Activated CD8-positive, alpha-beta memory T cell treated with anti-CD3 and anti-CD28 coated beads for 36 hours (primary cell): ENCODE data around the gene PRCC. TPM values are rescaled to one million over a fixed set of nuclear protein-coding genes. Genes with fewer than 3 reads are reported as not detected.

Source experiments
- CTCF ChIA-PET: fragments of 350-600 bp; sonication (Branson Sonifier 250); formaldehyde crosslinking; loops from one replicate; lab custom pipeline; 2021; ENCODE audit warnings: antibody characterized with exemption; lab: Charles Lee
- POLR2A ChIA-PET: fragments of 350-600 bp; sonication (Branson Sonifier 250); formaldehyde crosslinking; loops from one replicate; lab custom pipeline; 2021; ENCODE audit warnings: antibody characterized with exemption; lab: Charles Lee
- total RNA-seq, 2 experiments: library from RNA; stranded (reverse); gene quantifications; one replicate each; pipeline ENCODE4 v1.2.3, GENCODE V29; 2021

The PRCC gene
- total RNA-seq, 2 experiments from 2014 or later, result 90.3 to 99.2 TPM

- POLR2A ChIA-PET, result no interaction called here
- CTCF ChIA-PET, result interaction anchor here (0.8 to 8.8 kb wide), 6 partner anchors 11 to 94 kb away, joined by 3 to 79 read pairs (median 9); partner anchors contain the start of genes INSRR and NTRK1
These were observed 29.2 kb downstream of the PRCC start for GRCh38 chr1:156796340-156797097.

- ChIA-PET CTCF (interaction anchor here (0.8 to 8.8 kb wide), 8 partner anchors 10 to 94 kb away, joined by 3 to 79 read pairs (median 6); partner anchors contain the start of genes INSRR and NTRK1), POLR2A (no interaction called here)
These were observed 30.0 kb downstream of the PRCC start for GRCh38 chr1:156797212-156797871.

GRCh38 chr1:156801409-156802121 lies 34.2 kb downstream of the PRCC start:
- ChIA-PET CTCF (interaction anchor here (0.7 to 8.8 kb wide), 6 partner anchors 11 to 126 kb away, joined by 3 to 79 read pairs (median 4); partner anchors contain the start of genes INSRR and NTRK1), POLR2A (interaction anchor here (1.0 to 2.5 kb wide), 3 partner anchors 49 to 73 kb away, joined by 3 to 9 read pairs (median 5); partner anchors contain the start of genes INSRR, ISG20L2, METTL25B and NTRK1)

GRCh38 chr1:156802421-156802935 lies 35.1 kb downstream of the PRCC start:
- POLR2A ChIA-PET, result interaction anchor here (0.6 to 2.5 kb wide), 4 partner anchors 12 to 219 kb away, joined by 3 to 9 read pairs (median 4); partner anchors contain the start of genes INSRR and NTRK1
- CTCF ChIA-PET, result interaction anchor here (0.7 to 8.8 kb wide), 7 partner anchors 19 to 125 kb away, joined by 3 to 79 read pairs (median 3); partner anchors contain the start of genes INSRR and NTRK1

GRCh38 chr1:156803086-156803851 lies 35.9 kb downstream of the PRCC start:
- ChIA-PET CTCF (interaction anchor here (1.0 to 8.8 kb wide), 5 partner anchors 19 to 77 kb away, joined by 3 to 79 read pairs (median 3); partner anchors contain the start of genes INSRR and NTRK1), POLR2A (interaction anchor here (0.7 to 2.5 kb wide), 3 partner anchors 11 to 56 kb away, joined by 3 to 9 read pairs (median 4); partner anchors contain the start of genes INSRR and NTRK1)

GRCh38 chr1:156804026-156804425 lies 36.7 kb downstream of the PRCC start:
- POLR2A ChIA-PET, result interaction anchor here (0.6 kb wide), 1 partner anchor 68 kb away, joined by 6 read pairs; no protein-coding TSS in a partner anchor
- CTCF ChIA-PET, result interaction anchor here (1.0 to 1.4 kb wide), 2 partner anchors 56 to 78 kb away, joined by 3 to 5 read pairs; no protein-coding TSS in a partner anchor

GRCh38 chr1:156804572-156805243 lies 37.4 kb downstream of the PRCC start:
- POLR2A ChIA-PET, result interaction anchor here (0.6 to 1.3 kb wide), 3 partner anchors 12 to 69 kb away, joined by 4 to 6 read pairs (median 6); partner anchors contain the start of genes NTRK1 and SH2D2A
- CTCF ChIA-PET, result interaction anchor here (1.0 to 1.4 kb wide), 3 partner anchors 55 to 79 kb away, joined by 3 to 5 read pairs (median 4); partner anchors contain the start of gene NTRK1

GRCh38 chr1:156805766-156806511 lies 38.6 kb downstream of the PRCC start:
- POLR2A ChIA-PET, result interaction anchor here (0.6 to 1.3 kb wide), 3 partner anchors 10 to 253 kb away, joined by 3 to 6 read pairs (median 4); partner anchors contain the start of genes NTRK1 and SH2D2A
- CTCF ChIA-PET, result interaction anchor here (0.6 to 2.5 kb wide), 5 partner anchors 10 to 108 kb away, joined by 3 to 8 read pairs (median 4); partner anchors contain the start of gene NTRK1

- ChIA-PET POLR2A (interaction anchor here (1.2 to 1.8 kb wide), 3 partner anchors 54 to 81 kb away, joined by 3 to 5 read pairs (median 4); partner anchors contain the start of genes ISG20L2, METTL25B and NTRK1), CTCF (interaction anchor here (0.6 to 2.6 kb wide), 7 partner anchors 9 to 53 kb away, joined by 3 to 13 read pairs (median 4); partner anchors contain the start of gene NTRK1)
These were observed 39.4 kb downstream of the PRCC start for GRCh38 chr1:156806512-156807440.

GRCh38 chr1:156807627-156808026 lies 40.3 kb downstream of the PRCC start:
- ChIA-PET CTCF (interaction anchor here (0.8 to 2.6 kb wide), 8 partner anchors 10 to 118 kb away, joined by 3 to 13 read pairs (median 4); partner anchors contain the start of gene NTRK1), POLR2A (interaction anchor here (0.5 to 1.8 kb wide), 5 partner anchors 9 to 82 kb away, joined by 3 to 19 read pairs (median 5); partner anchors contain the start of genes ISG20L2, METTL25B, NTRK1 and SH2D2A)

- CTCF ChIA-PET, result interaction anchor here (0.8 to 2.6 kb wide), 7 partner anchors 12 to 119 kb away, joined by 3 to 13 read pairs (median 4); partner anchors contain the start of gene NTRK1
- POLR2A ChIA-PET, result interaction anchor here (0.5 to 1.8 kb wide), 7 partner anchors 8 to 83 kb away, joined by 3 to 19 read pairs (median 4); partner anchors contain the start of genes ISG20L2, METTL25B, NTRK1 and SH2D2A
These were observed 41.1 kb downstream of the PRCC start for GRCh38 chr1:156808186-156809030.

GRCh38 chr1:156809281-156809680 lies 41.9 kb downstream of the PRCC start:
- ChIA-PET POLR2A (interaction anchor here (0.5 kb wide), 1 partner anchor 24 kb away, joined by 3 read pairs; no protein-coding TSS in a partner anchor), CTCF (interaction anchor here (2.6 kb wide), 1 partner anchor 51 kb away, joined by 13 read pairs; the partner anchor contains the start of gene NTRK1)
